ENCODE results near the gene SLC17A8.
A peak's percentile ranks its signal among the peaks of the same experiment; 100 is the strongest.
"Not testable (repeated sequence)": the region's sequence is repeated elsewhere in the genome, so short reads cannot be mapped to it uniquely, and the experiment has no call there.

The SLC17A8 gene

GRCh38 chr12:100332852-100333251 lies 24.0 kb upstream of the SLC17A8 start:
- peaks cover 15% of the 10 kb centered on the region for H3K36me3 ChIP-seq (replicated peaks; ENCODE audit: low read depth, low read length)

GRCh38 chr12:100337299-100337698 lies 19.6 kb upstream of the SLC17A8 start:
- Histone ChIP-seq H3K4me1 (ENCODE audit: low read length) (peaks cover 13% of the 10 kb centered on the region), H3K4me2 (ENCODE audit: low read length) (no peak overlapping the region), H3K27me3 (ENCODE audit: low read depth, low read length) (no peaks in the 10 kb centered on the region), H3K79me2 (ENCODE audit: low read length) (no peaks in the 10 kb centered on the region), H3K9me3 (ENCODE audit: insufficient read depth, low read length) (no peaks in the 10 kb centered on the region), H2AFZ (ENCODE audit: low read depth, low read length) (no peak overlapping the region), H3K36me3 (replicated peaks; ENCODE audit: low read depth, low read length) (peaks cover 15% of the 10 kb centered on the region), H3K27ac (ENCODE audit: low read length) (no peak overlapping the region), H4K20me1 (ENCODE audit: insufficient read depth, low read length) (no peaks in the 10 kb centered on the region), H3K9ac (ENCODE audit: low read length) (no peak overlapping the region), H3K4me3 (ENCODE audit: low read length) (no peak overlapping the region)
- no peak for TF ChIP-seq EZH2phosphoT487 (IDR thresholded peaks at IDR 0.05; ENCODE audit: low read depth)
- TF ChIP-seq CTCF (IDR thresholded peaks at IDR 0.05; ENCODE audit: low read depth, low read length): no peak

More at GRCh38 chr12:100332852-100333251, 24.0 kb upstream of the SLC17A8 start:
- Histone ChIP-seq H3K9me3 (ENCODE audit: insufficient read depth, low read length) (no peaks in the 10 kb centered on the region), H3K27ac (ENCODE audit: low read length) (no peak overlapping the region), H3K27me3 (ENCODE audit: low read depth, low read length) (no peaks in the 10 kb centered on the region), H3K9ac (ENCODE audit: low read length) (no peak overlapping the region), H3K4me3 (ENCODE audit: low read length) (no peak overlapping the region), H3K4me1 (ENCODE audit: low read length) (peaks cover 37% of the 10 kb centered on the region), H2AFZ (ENCODE audit: low read depth, low read length) (no peak overlapping the region), H3K79me2 (ENCODE audit: low read length) (no peaks in the 10 kb centered on the region), H4K20me1 (ENCODE audit: insufficient read depth, low read length) (no peaks in the 10 kb centered on the region), H3K4me2 (ENCODE audit: low read length) (no peak overlapping the region)
- TF ChIP-seq EZH2phosphoT487 (IDR thresholded peaks at IDR 0.05; ENCODE audit: low read depth): no peak
- no peak for TF ChIP-seq CTCF (IDR thresholded peaks at IDR 0.05; ENCODE audit: low read depth, low read length)

- TF ChIP-seq CTCF (IDR thresholded peaks at IDR 0.05; ENCODE audit: low read depth, low read length) (no peak), EZH2phosphoT487 (IDR thresholded peaks at IDR 0.05; ENCODE audit: low read depth) (no peak)
- H3K4me2 ChIP-seq (ENCODE audit: low read length): no peak overlapping the region
- no peaks in the 10 kb centered on the region for H4K20me1 ChIP-seq (ENCODE audit: insufficient read depth, low read length)
- no peaks in the 10 kb centered on the region for H3K9me3 ChIP-seq (ENCODE audit: insufficient read depth, low read length)
- no peak overlapping the region for H3K9ac ChIP-seq (ENCODE audit: low read length)
- peaks cover 13% of the 10 kb centered on the region for H3K4me1 ChIP-seq (ENCODE audit: low read length)
- no peak overlapping the region for H3K4me3 ChIP-seq (ENCODE audit: low read length)
- H3K79me2 ChIP-seq (ENCODE audit: low read length): no peaks in the 10 kb centered on the region
- H2AFZ ChIP-seq (ENCODE audit: low read depth, low read length): no peak overlapping the region
- peaks cover 16% of the 10 kb centered on the region for H3K36me3 ChIP-seq (replicated peaks; ENCODE audit: low read depth, low read length)
- H3K27me3 ChIP-seq (ENCODE audit: low read depth, low read length): no peaks in the 10 kb centered on the region
- no peak overlapping the region for H3K27ac ChIP-seq (ENCODE audit: low read length)
Measured at GRCh38 chr12:100337727-100338126, 19.1 kb upstream of the SLC17A8 start.

GRCh38 chr12:100339071-100339470 lies 17.8 kb upstream of the SLC17A8 start:
- Histone ChIP-seq H3K79me2 (ENCODE audit: low read length) (no peaks in the 10 kb centered on the region), H4K20me1 (ENCODE audit: insufficient read depth, low read length) (no peaks in the 10 kb centered on the region), H3K4me1 (ENCODE audit: low read length) (peaks cover 13% of the 10 kb centered on the region), H3K27ac (ENCODE audit: low read length) (peak overlapping the region; percentile 55), H3K36me3 (replicated peaks; ENCODE audit: low read depth, low read length) (peaks cover 16% of the 10 kb centered on the region), H3K9me3 (ENCODE audit: insufficient read depth, low read length) (no peaks in the 10 kb centered on the region), H3K27me3 (ENCODE audit: low read depth, low read length) (no peaks in the 10 kb centered on the region), H3K9ac (ENCODE audit: low read length) (no peak overlapping the region), H3K4me3 (ENCODE audit: low read length) (no peak overlapping the region), H2AFZ (ENCODE audit: low read depth, low read length) (0 out of 2 replicates have a peak overlapping the region, but pooled peaks have one; percentile 25), H3K4me2 (ENCODE audit: low read length) (peak overlapping the region; percentile 37)
- TF ChIP-seq EZH2phosphoT487 (IDR thresholded peaks at IDR 0.05; ENCODE audit: low read depth) (no peak), CTCF (IDR thresholded peaks at IDR 0.05; ENCODE audit: low read depth, low read length) (no peak)

- H3K4me1 ChIP-seq (ENCODE audit: low read length): peaks cover 13% of the 10 kb centered on the region
- not testable (repeated sequence) for H3K4me3 ChIP-seq (ENCODE audit: low read length); H3K9ac ChIP-seq (ENCODE audit: low read length); H3K27ac ChIP-seq (ENCODE audit: low read length); H3K4me2 ChIP-seq (ENCODE audit: low read length); H4K20me1 ChIP-seq (ENCODE audit: insufficient read depth, low read length); H2AFZ ChIP-seq (ENCODE audit: low read depth, low read length); H3K27me3 ChIP-seq (ENCODE audit: low read depth, low read length); H3K79me2 ChIP-seq (ENCODE audit: low read length); H3K36me3 ChIP-seq (replicated peaks; ENCODE audit: low read depth, low read length); H3K9me3 ChIP-seq (ENCODE audit: insufficient read depth, low read length)
Measured at GRCh38 chr12:100342897-100343296, 14.0 kb upstream of the SLC17A8 start.

GRCh38 chr12:100344351-100344750 lies 12.5 kb upstream of the SLC17A8 start:
- not testable (repeated sequence) for H3K27me3 ChIP-seq (ENCODE audit: low read depth, low read length); H3K4me3 ChIP-seq (ENCODE audit: low read length); H3K36me3 ChIP-seq (replicated peaks; ENCODE audit: low read depth, low read length); H3K79me2 ChIP-seq (ENCODE audit: low read length); H3K27ac ChIP-seq (ENCODE audit: low read length); H3K4me1 ChIP-seq (ENCODE audit: low read length); H3K9ac ChIP-seq (ENCODE audit: low read length); H3K4me2 ChIP-seq (ENCODE audit: low read length); H2AFZ ChIP-seq (ENCODE audit: low read depth, low read length); H4K20me1 ChIP-seq (ENCODE audit: insufficient read depth, low read length); H3K9me3 ChIP-seq (ENCODE audit: insufficient read depth, low read length)

All from OCI-LY3 (cell line).